Glutamatergic neuron (in vitro differentiated cells): ENCODE data around the gene TMEM164. TPM values are rescaled to one million over a fixed set of nuclear protein-coding genes. Genes with fewer than 3 reads are reported as not detected.

Source experiments
- DNase-seq: peaks from one replicate; pipeline ENCODE4 v3.0.0; 2022
- H3K27ac Mint-ChIP-seq: one replicate; pipeline ENCODE4 v1.8.0; 2020; ENCODE audit warnings: mild to moderate bottlenecking, mixed read lengths, inconsistent platforms; ENCODE audit not compliant: unreplicated experiment
- H3K27me3 Mint-ChIP-seq: one replicate; pipeline ENCODE4 v1.8.0; 2020; ENCODE audit warnings: mild to moderate bottlenecking, moderate library complexity, mixed read lengths, inconsistent platforms; ENCODE audit not compliant: unreplicated experiment
- H3K36me3 Mint-ChIP-seq: one replicate; pipeline ENCODE4 v1.8.0; 2020; ENCODE audit warnings: mild to moderate bottlenecking, mixed read lengths, inconsistent platforms; ENCODE audit not compliant: unreplicated experiment
- H3K4me1 Mint-ChIP-seq: one replicate; pipeline ENCODE4 v1.8.0; 2020; ENCODE audit warnings: mild to moderate bottlenecking, low read depth, mixed read lengths, inconsistent platforms; ENCODE audit not compliant: unreplicated experiment
- H3K4me3 Mint-ChIP-seq: one replicate; pipeline ENCODE4 v1.8.0; 2020; ENCODE audit warnings: mild to moderate bottlenecking, mixed read lengths, inconsistent platforms; ENCODE audit not compliant: unreplicated experiment
- H3K9me3 Mint-ChIP-seq: one replicate; pipeline ENCODE4 v1.8.0; 2020; ENCODE audit warnings: mild to moderate bottlenecking, moderate library complexity, mixed read lengths, inconsistent platforms; ENCODE audit not compliant: unreplicated experiment
- CTCF ChIP-seq: fragments of 200-600 bp; sonication (generic); IDR thresholded peaks from one replicate; pipeline ENCODE4 v1.5.0; 2021; ENCODE audit not compliant: partially characterized antibody, unreplicated experiment
- total RNA-seq: library from RNA; stranded (reverse); fragmentation: NEBNext Ultra II Directional; extraction: Animal tissue kit (Norgen Biotek cat#: 25700); gene quantifications from one replicate; pipeline ENCODE4 v1.2.1, GENCODE V29; 2021; ENCODE audit not compliant: unreplicated experiment

TMEM164 gene
- total RNA-seq, 1 donor from 2014 or later, result 56.6 TPM

GRCh38 chrX:110032534-110033147 lies 29.7 kb downstream of the TMEM164 start:
- Mint-ChIP-seq H3K4me1 (peaks cover 10% of the 10 kb centered on the region), H3K27me3 (no peaks in the 10 kb centered on the region), H3K9me3 (no peaks in the 10 kb centered on the region), H3K4me3 (peak overlapping the region; percentile 55), H3K27ac (no peak overlapping the region), H3K36me3 (no peaks in the 10 kb centered on the region)
- TF ChIP-seq CTCF, result no peak
- no peak for DNase-seq

DNA sequence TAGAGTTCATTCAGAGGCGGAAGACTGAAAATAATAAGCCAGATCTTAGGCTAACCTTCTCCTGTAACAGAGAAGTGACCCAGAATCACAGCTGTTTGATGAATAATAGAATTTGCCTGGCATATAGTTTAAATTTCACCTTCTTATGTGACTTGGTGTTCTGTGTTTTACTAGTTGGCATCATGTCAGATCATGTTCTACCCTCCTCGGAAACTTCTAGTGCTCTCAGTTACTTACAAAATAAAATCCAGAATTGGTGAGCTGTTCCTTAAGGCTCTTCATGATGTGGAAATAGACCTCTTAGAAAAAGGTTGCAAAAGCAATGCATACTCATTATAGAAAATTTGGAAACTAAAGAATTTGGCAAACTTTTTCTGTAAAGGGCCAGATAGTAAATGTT lies 31.1 kb downstream of the TMEM164 start:
- H3K36me3 Mint-ChIP-seq, result no peaks in the 10 kb centered on the region
- H3K4me1 Mint-ChIP-seq, result peaks cover 10% of the 10 kb centered on the region

GRCh38 chrX:110036162-110037033 lies 33.5 kb downstream of the TMEM164 start:
- Mint-ChIP-seq H3K27ac (no peak overlapping the region), H3K36me3 (no peaks in the 10 kb centered on the region), H3K4me3 (no peak overlapping the region), H3K27me3 (no peaks in the 10 kb centered on the region), H3K9me3 (no peaks in the 10 kb centered on the region), H3K4me1 (peaks cover 16% of the 10 kb centered on the region)
- TF ChIP-seq CTCF, result no peak
- DNase-seq, result no peak

More for the DNA sequence above, 31.1 kb downstream of the TMEM164 start:
- H3K27me3 Mint-ChIP-seq, result no peaks in the 10 kb centered on the region
- H3K27ac Mint-ChIP-seq, result no peak overlapping the region
- no peak overlapping the region for H3K4me3 Mint-ChIP-seq
- no peak for TF ChIP-seq CTCF
- no peaks in the 10 kb centered on the region for H3K9me3 Mint-ChIP-seq
- no peak for DNase-seq

DNA sequence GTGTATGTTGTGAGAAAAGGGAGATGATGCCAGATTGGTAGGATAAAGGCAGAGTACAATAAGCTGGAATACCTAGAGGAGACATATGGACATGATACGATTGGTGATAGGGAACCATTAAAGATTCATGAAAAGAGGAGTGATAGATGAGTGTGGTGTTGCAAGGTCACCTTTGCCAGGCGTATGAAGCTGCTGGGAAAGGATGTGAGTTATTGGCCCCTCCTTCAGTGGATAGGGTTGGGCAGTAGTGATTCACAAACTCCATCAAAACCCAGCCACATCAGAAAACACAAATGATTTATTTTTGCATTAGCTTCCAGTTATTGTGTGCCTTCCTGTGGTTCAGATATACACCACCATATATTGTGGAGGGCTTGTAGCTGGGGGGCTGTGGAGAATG lies 34.3 kb downstream of the TMEM164 start:
- Mint-ChIP-seq H3K4me3 (no peak overlapping the region), H3K27me3 (no peaks in the 10 kb centered on the region), H3K27ac (no peak overlapping the region), H3K36me3 (no peaks in the 10 kb centered on the region), H3K4me1 (peaks cover 15% of the 10 kb centered on the region), H3K9me3 (no peaks in the 10 kb centered on the region)
- no peak for TF ChIP-seq CTCF
- DNase-seq, result no peak

- no peak for DNase-seq
- H3K27me3 Mint-ChIP-seq, result no peaks in the 10 kb centered on the region
- H3K4me3 Mint-ChIP-seq, result no peak overlapping the region
- H3K27ac Mint-ChIP-seq, result no peak overlapping the region
- no peaks in the 10 kb centered on the region for H3K36me3 Mint-ChIP-seq
- peaks cover 14% of the 10 kb centered on the region for H3K4me1 Mint-ChIP-seq
- no peaks in the 10 kb centered on the region for H3K9me3 Mint-ChIP-seq
- TF ChIP-seq CTCF, result no peak
Observed at GRCh38 chrX:110038900-110039299, 36.0 kb downstream of the TMEM164 start.
